ENCODE data around the gene TMUB1.

DNA sequence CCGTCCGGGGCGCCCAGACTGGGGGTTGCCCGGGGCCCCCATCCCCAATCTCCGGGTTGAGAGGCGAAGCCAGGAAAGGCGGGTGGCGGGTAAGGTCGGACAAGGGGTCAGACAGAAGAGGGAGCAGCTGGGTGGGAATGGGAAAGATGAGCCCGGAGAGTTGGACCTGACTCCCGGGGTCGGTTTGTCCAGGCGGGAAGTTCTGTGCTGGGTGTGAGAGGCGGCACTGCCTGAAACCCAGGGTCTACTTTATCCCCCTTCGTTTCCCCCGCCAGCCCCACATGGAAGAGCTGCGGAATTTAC is 23.2 kb downstream of the TMUB1 start:
- TF ChIP-seq, protein P1, sequence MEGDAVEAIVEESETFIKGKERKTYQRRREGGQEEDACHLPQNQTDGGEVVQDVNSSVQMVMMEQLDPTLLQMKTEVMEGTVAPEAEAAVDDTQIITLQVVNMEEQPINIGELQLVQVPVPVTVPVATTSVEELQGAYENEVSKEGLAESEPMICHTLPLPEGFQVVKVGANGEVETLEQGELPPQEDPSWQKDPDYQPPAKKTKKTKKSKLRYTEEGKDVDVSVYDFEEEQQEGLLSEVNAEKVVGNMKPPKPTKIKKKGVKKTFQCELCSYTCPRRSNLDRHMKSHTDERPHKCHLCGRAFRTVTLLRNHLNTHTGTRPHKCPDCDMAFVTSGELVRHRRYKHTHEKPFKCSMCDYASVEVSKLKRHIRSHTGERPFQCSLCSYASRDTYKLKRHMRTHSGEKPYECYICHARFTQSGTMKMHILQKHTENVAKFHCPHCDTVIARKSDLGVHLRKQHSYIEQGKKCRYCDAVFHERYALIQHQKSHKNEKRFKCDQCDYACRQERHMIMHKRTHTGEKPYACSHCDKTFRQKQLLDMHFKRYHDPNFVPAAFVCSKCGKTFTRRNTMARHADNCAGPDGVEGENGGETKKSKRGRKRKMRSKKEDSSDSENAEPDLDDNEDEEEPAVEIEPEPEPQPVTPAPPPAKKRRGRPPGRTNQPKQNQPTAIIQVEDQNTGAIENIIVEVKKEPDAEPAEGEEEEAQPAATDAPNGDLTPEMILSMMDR (IDR thresholded peaks at IDR 0.05; ENCODE audit: extremely low read depth in 1 of 2, insufficient read depth in 1 of 2, low read depth in 1 of 2, low read length in 2 of 2) = no peak
- no peak for TF ChIP-seq POLR2A (IDR thresholded peaks at IDR 0.05; ENCODE audit: low read depth, low read length)

Measured in endothelial cell of umbilical vein (primary cell).